Rectal smooth muscle tissue (tissue), 1 donor: ENCODE measurements around the gene PARK7.

Experiments
- H3K27ac ChIP-seq: one replicate; pipeline ENCODE4 v1.7.0; 2013; ENCODE audit warnings: low read depth, low read length, inconsistent platforms
- H3K27me3 ChIP-seq: one replicate; pipeline ENCODE4 v1.7.0; 2013; ENCODE audit warnings: low read length; ENCODE audit not compliant: control insufficient read depth, insufficient read depth
- H3K36me3 ChIP-seq: one replicate; pipeline ENCODE4 v1.7.0; 2013; ENCODE audit warnings: low read length; ENCODE audit not compliant: control insufficient read depth, insufficient read depth
- H3K4me1 ChIP-seq: one replicate; pipeline ENCODE4 v1.7.0; 2013; ENCODE audit warnings: low read length; ENCODE audit not compliant: control insufficient read depth, insufficient read depth
- H3K4me3 ChIP-seq: one replicate; pipeline ENCODE4 v1.7.0; 2013; ENCODE audit warnings: low read length
- H3K9ac ChIP-seq: one replicate; pipeline ENCODE4 v1.7.0; 2013; ENCODE audit warnings: low read length

The PARK7 gene

GRCh38 chr1:7970246-7970645, 8.7 kb downstream of the PARK7 start:
- Histone ChIP-seq H3K4me3 (no peak overlapping the region), H3K27ac (no peak overlapping the region), H3K4me1 (no peaks in the 10 kb centered on the region), H3K9ac (no peak overlapping the region), H3K36me3 (peaks cover 20% of the 10 kb centered on the region), H3K27me3 (no peaks in the 10 kb centered on the region)

GRCh38 chr1:7971024-7971423, 9.5 kb downstream of the PARK7 start:
- Histone ChIP-seq H3K4me1 (no peaks in the 10 kb centered on the region), H3K36me3 (peaks cover 14% of the 10 kb centered on the region), H3K27ac (no peak overlapping the region), H3K4me3 (no peak overlapping the region), H3K27me3 (no peaks in the 10 kb centered on the region), H3K9ac (no peak overlapping the region)

GRCh38 chr1:7972285-7972684, 10.8 kb downstream of the PARK7 start:
- H3K4me3 ChIP-seq = no peak overlapping the region
- no peak overlapping the region for H3K9ac ChIP-seq
- H3K27ac ChIP-seq = no peak overlapping the region
- no peaks in the 10 kb centered on the region for H3K4me1 ChIP-seq
- peaks cover 14% of the 10 kb centered on the region for H3K36me3 ChIP-seq
- H3K27me3 ChIP-seq = no peaks in the 10 kb centered on the region

- no peak overlapping the region for H3K4me3 ChIP-seq
These were observed 11.6 kb downstream of the PARK7 start for GRCh38 chr1:7973086-7973485.

GRCh38 chr1:7975212-7975865, 13.8 kb downstream of the PARK7 start:
- no peak overlapping the region for H3K27ac ChIP-seq
- no peaks in the 10 kb centered on the region for H3K27me3 ChIP-seq
- H3K9ac ChIP-seq = no peak overlapping the region
- H3K36me3 ChIP-seq = peaks cover 8% of the 10 kb centered on the region
- H3K4me1 ChIP-seq = no peaks in the 10 kb centered on the region
- no peak overlapping the region for H3K4me3 ChIP-seq

More at GRCh38 chr1:7973086-7973485, 11.6 kb downstream of the PARK7 start:
- Histone ChIP-seq H3K9ac (no peak overlapping the region), H3K4me1 (no peaks in the 10 kb centered on the region), H3K27me3 (no peaks in the 10 kb centered on the region), H3K27ac (no peak overlapping the region), H3K36me3 (peaks cover 14% of the 10 kb centered on the region)

GRCh38 chr1:7980984-7981383, 19.5 kb downstream of the PARK7 start:
- Histone ChIP-seq H3K9ac (no peak overlapping the region), H3K36me3 (peaks cover 8% of the 10 kb centered on the region), H3K27me3 (no peaks in the 10 kb centered on the region), H3K4me3 (no peak overlapping the region), H3K27ac (no peak overlapping the region), H3K4me1 (peaks cover 3% of the 10 kb centered on the region)

- Histone ChIP-seq H3K9ac (no peak overlapping the region), H3K36me3 (peaks cover 9% of the 10 kb centered on the region), H3K4me1 (peaks cover 3% of the 10 kb centered on the region), H3K27me3 (no peaks in the 10 kb centered on the region), H3K4me3 (no peak overlapping the region), H3K27ac (no peak overlapping the region)
These were observed 21.7 kb downstream of the PARK7 start for GRCh38 chr1:7983086-7983778.

GRCh38 chr1:7984811-7985210, 23.3 kb downstream of the PARK7 start:
- no peak overlapping the region for H3K27ac ChIP-seq
- no peak overlapping the region for H3K4me3 ChIP-seq
- H3K4me1 ChIP-seq = peaks cover 3% of the 10 kb centered on the region
- peaks cover 9% of the 10 kb centered on the region for H3K36me3 ChIP-seq
- H3K27me3 ChIP-seq = no peaks in the 10 kb centered on the region
- no peak overlapping the region for H3K9ac ChIP-seq

- Histone ChIP-seq H3K9ac (no peak overlapping the region), H3K27ac (no peak overlapping the region)
These were observed 24.5 kb downstream of the PARK7 start for GRCh38 chr1:7985851-7986612.

GRCh38 chr1:7987528-7987927, 26.0 kb downstream of the PARK7 start:
- Histone ChIP-seq H3K27ac (no peak overlapping the region), H3K4me3 (no peak overlapping the region), H3K4me1 (peaks cover under 1% of the 10 kb centered on the region), H3K27me3 (no peaks in the 10 kb centered on the region), H3K9ac (no peak overlapping the region), H3K36me3 (peaks cover 9% of the 10 kb centered on the region)

More at GRCh38 chr1:7985851-7986612, 24.5 kb downstream of the PARK7 start:
- no peaks in the 10 kb centered on the region for H3K27me3 ChIP-seq
- H3K4me3 ChIP-seq = no peak overlapping the region
- H3K36me3 ChIP-seq = peaks cover 9% of the 10 kb centered on the region
- peaks cover 3% of the 10 kb centered on the region for H3K4me1 ChIP-seq

GRCh38 chr1:7988576-7988975, 27.1 kb downstream of the PARK7 start:
- Histone ChIP-seq H3K27me3 (no peaks in the 10 kb centered on the region), H3K36me3 (peaks cover 7% of the 10 kb centered on the region), H3K27ac (no peak overlapping the region), H3K4me3 (no peak overlapping the region), H3K9ac (no peak overlapping the region), H3K4me1 (no peaks in the 10 kb centered on the region)

- Histone ChIP-seq H3K4me1 (no peaks in the 10 kb centered on the region), H3K36me3 (peaks cover 4% of the 10 kb centered on the region), H3K4me3 (no peak overlapping the region), H3K27ac (no peak overlapping the region), H3K27me3 (no peaks in the 10 kb centered on the region), H3K9ac (no peak overlapping the region)
These were observed 28.4 kb downstream of the PARK7 start for GRCh38 chr1:7989762-7990428.
